HepG2 (cell line): ENCODE measurements around the gene SERINC2. TPM values are rescaled to one million over a fixed set of nuclear protein-coding genes. Genes with fewer than 3 reads are reported as not detected.

Experiments used
- CCDC6 ChIP-seq: sonication (generic); formaldehyde crosslinking; IDR thresholded peaks from 2 replicates; pipeline ENCODE4 v1.8.1; 2022; ENCODE audit warnings: mild to moderate bottlenecking, missing genetic modification reagents, moderate library complexity
- HHEX ChIP-seq: IDR thresholded peaks from 2 replicates; pipeline ENCODE4 v1.6.1; 2016; ENCODE audit warnings: control low read depth
- HIVEP1 ChIP-seq: sonication (generic); formaldehyde crosslinking; IDR thresholded peaks from 2 replicates; pipeline ENCODE4 v1.4.0; 2020; ENCODE audit warnings: mild to moderate bottlenecking, missing genetic modification reagents
- KAT8 ChIP-seq: IDR thresholded peaks from 2 replicates; pipeline ENCODE4 v1.6.1; 2016; ENCODE audit warnings: missing genetic modification reagents, missing compliant biosample characterization
- MTF2 ChIP-seq: sonication (generic); formaldehyde crosslinking; IDR thresholded peaks from 2 replicates; pipeline ENCODE4 v1.5.0; 2020; ENCODE audit warnings: missing genetic modification reagents, borderline replicate concordance
- NCOR1 ChIP-seq: fragments of 200-600 bp; sonication (generic); IDR thresholded peaks from 2 replicates; pipeline ENCODE4 v1.7.0; 2017; ENCODE audit warnings: antibody characterized with exemption, low read length, borderline replicate concordance
- NFE2 ChIP-seq: sonication (generic); formaldehyde crosslinking; IDR thresholded peaks from 2 replicates; pipeline ENCODE4 v1.4.0; 2020; ENCODE audit warnings: missing genetic modification reagents
- NFYB ChIP-seq: sonication (generic); formaldehyde crosslinking; IDR thresholded peaks from 2 replicates; pipeline ENCODE4 v1.4.0; 2020; ENCODE audit warnings: missing genetic modification reagents
- PHF8 ChIP-seq: sonication (generic); formaldehyde crosslinking; IDR thresholded peaks from 2 replicates; pipeline ENCODE4 v1.5.0; 2020; ENCODE audit warnings: missing genetic modification reagents
- PPARG ChIP-seq: conservative IDR thresholded peaks from 2 replicates; pipeline ENCODE4 v1.6.1; 2016; ENCODE audit warnings: missing biosample characterization, missing genetic modification reagents
- RARA ChIP-seq: IDR thresholded peaks from 2 replicates; pipeline ENCODE4 v1.6.1; 2016; ENCODE audit warnings: missing genetic modification reagents, missing compliant biosample characterization
- RFX5 ChIP-seq: IDR thresholded peaks from 2 replicates; pipeline ENCODE4 v1.6.1; 2011; ENCODE audit warnings: low read depth, low read length, improper control_type of control experiment
- SOX5 ChIP-seq: IDR thresholded peaks from 2 replicates; pipeline ENCODE4 v1.6.1; 2016; ENCODE audit warnings: borderline replicate concordance
- SOX6 ChIP-seq, 2 experiments: fragments of 450-650 bp in 1 of 2; sonication (generic) in 1 of 2; formaldehyde crosslinking in 1 of 2; IDR thresholded peaks; 2 replicates each; pipeline versions ENCODE4 v1.4.0 to v1.6.1; 2017 to 2020; ENCODE audit warnings: antibody characterized with exemption in 1 of 2, mild to moderate bottlenecking in 1 of 2, missing genetic modification reagents in 1 of 2
- THAP11 ChIP-seq: IDR thresholded peaks from 2 replicates; pipeline ENCODE4 v1.6.1; 2016; ENCODE audit warnings: missing biosample characterization, missing genetic modification reagents
- ZBTB20 ChIP-seq: sonication (generic); formaldehyde crosslinking; IDR thresholded peaks from 2 replicates; pipeline ENCODE4 v1.8.1; 2023; ENCODE audit warnings: missing genetic modification reagents, low read depth, mild to moderate bottlenecking, borderline replicate concordance
- ZNF317 ChIP-seq: sonication (generic); formaldehyde crosslinking; IDR thresholded peaks from 2 replicates; pipeline ENCODE4 v1.5.0; 2020; ENCODE audit warnings: mild to moderate bottlenecking, missing genetic modification reagents
- ZNF441 ChIP-seq: sonication (generic); formaldehyde crosslinking; IDR thresholded peaks from 2 replicates; pipeline ENCODE4 v1.7.0; 2021; ENCODE audit warnings: missing genetic modification reagents, borderline replicate concordance
- ZNF607 ChIP-seq: sonication (generic); formaldehyde crosslinking; IDR thresholded peaks from 2 replicates; pipeline ENCODE4 v1.5.1; 2020; ENCODE audit warnings: missing genetic modification reagents, mild to moderate bottlenecking, borderline replicate concordance
- ZNF629 ChIP-seq: sonication (generic); formaldehyde crosslinking; conservative IDR thresholded peaks from 2 replicates; pipeline ENCODE4 v1.5.0; 2020; ENCODE audit warnings: missing genetic modification reagents
- polyA plus RNA-seq, 8 experiments: library from polyadenylated mRNA; depleted of rRNA in 3 of 8; stranded (reverse) in 7 of 8; unstranded in 1 of 8; fragments of >200 nt; fragmentation: Illumina TruSeq in 4 of 8; extraction: Trizol in 4 of 8; gene quantifications; 2 replicates each; pipeline versions ENCODE4 v1.2.1 to v1.2.3, GENCODE V29; 2011 to 2016; ENCODE audit warnings: low read depth in 4 of 8, missing spikeins in 1 of 8, mixed read lengths in 1 of 8; ENCODE audit not compliant: insufficient read depth in 1 of 8
- total RNA-seq, 5 experiments: library from RNA; depleted of rRNA; stranded (reverse); fragments of >200 nt; fragmentation: Illumina TruSeq; extraction: Trizol; gene quantifications; 2 replicates each; pipeline ENCODE4 v1.2.3, GENCODE V29; 2016; ENCODE audit warnings: low read depth in 1 of 5
- TF ChIP-seq, protein P1 (sequence below): sonication (generic); formaldehyde crosslinking; IDR thresholded peaks from 2 replicates; pipeline ENCODE4 v1.4.0; 2020; ENCODE audit warnings: mild to moderate bottlenecking, low read depth, missing genetic modification reagents
- TF ChIP-seq, protein P2 (sequence below): sonication (generic); formaldehyde crosslinking; IDR thresholded peaks from 2 replicates; pipeline ENCODE4 v1.4.0; 2020; ENCODE audit warnings: mild to moderate bottlenecking, missing genetic modification reagents
- TF ChIP-seq, protein P3 (sequence below): sonication (generic); formaldehyde crosslinking; IDR thresholded peaks from 2 replicates; pipeline ENCODE4 v1.4.0; 2020; ENCODE audit warnings: missing genetic modification reagents
- TF ChIP-seq, protein P4 (sequence below): sonication (generic); formaldehyde crosslinking; IDR thresholded peaks from 2 replicates; pipeline ENCODE4 v1.9.0; 2022; ENCODE audit warnings: missing genetic modification reagents, mild to moderate bottlenecking, borderline replicate concordance
- TF ChIP-seq, protein P5 (sequence below): sonication (generic); formaldehyde crosslinking; IDR thresholded peaks from 2 replicates; pipeline ENCODE4 v1.5.0; 2020; ENCODE audit warnings: mild to moderate bottlenecking, missing genetic modification reagents

The SERINC2 gene
- total and polyA plus RNA-seq, 2 of the 13 experiments (the other 11 are each of a cell fraction or from before 2014, with no cell fraction given) = 4.8 to 126 TPM

DNA sequence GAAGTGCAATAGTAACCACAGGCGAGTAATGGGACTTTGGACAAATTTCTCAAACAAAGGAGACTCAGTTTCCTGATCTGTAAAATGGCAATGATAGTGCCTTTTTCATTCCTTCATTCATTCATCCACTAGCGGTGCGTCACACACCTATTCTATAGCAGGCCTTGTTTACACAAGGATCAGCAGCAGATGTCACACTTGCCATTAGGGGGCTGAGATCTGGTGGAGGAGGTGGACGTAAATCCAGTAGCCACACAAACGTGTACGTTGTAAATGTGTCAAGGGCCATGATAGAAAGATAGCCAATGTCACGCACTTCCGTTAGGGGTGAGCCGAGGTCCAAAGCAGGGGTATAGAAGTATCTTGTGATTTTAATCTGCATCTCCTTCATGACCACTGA lies 34.2 kb downstream of the SERINC2 start (continued):
- TF ChIP-seq, protein P1, sequence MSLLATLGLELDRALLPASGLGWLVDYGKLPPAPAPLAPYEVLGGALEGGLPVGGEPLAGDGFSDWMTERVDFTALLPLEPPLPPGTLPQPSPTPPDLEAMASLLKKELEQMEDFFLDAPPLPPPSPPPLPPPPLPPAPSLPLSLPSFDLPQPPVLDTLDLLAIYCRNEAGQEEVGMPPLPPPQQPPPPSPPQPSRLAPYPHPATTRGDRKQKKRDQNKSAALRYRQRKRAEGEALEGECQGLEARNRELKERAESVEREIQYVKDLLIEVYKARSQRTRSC (CRISPR knock-in tag) = no peak
- no peak for TF ChIP-seq NFYB (CRISPR knock-in tag)
- TF ChIP-seq HHEX (CRISPR knock-in tag) = no peak
- peak; percentile 90 for TF ChIP-seq ZNF629 (CRISPR knock-in tag)
- TF ChIP-seq, protein P2, sequence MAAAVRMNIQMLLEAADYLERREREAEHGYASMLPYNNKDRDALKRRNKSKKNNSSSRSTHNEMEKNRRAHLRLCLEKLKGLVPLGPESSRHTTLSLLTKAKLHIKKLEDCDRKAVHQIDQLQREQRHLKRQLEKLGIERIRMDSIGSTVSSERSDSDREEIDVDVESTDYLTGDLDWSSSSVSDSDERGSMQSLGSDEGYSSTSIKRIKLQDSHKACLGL (CRISPR knock-in tag) = no peak
- TF ChIP-seq KAT8 (CRISPR knock-in tag) = no peak
- TF ChIP-seq, protein P3, sequence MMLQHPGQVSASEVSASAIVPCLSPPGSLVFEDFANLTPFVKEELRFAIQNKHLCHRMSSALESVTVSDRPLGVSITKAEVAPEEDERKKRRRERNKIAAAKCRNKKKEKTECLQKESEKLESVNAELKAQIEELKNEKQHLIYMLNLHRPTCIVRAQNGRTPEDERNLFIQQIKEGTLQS = no peak
- no peak for TF ChIP-seq THAP11
- no peak for TF ChIP-seq ZNF317 (CRISPR knock-in tag)
- peak; percentile 85; the same call in 1 of the 2 replicates for TF ChIP-seq ZBTB20
- TF ChIP-seq SOX6 (IDR thresholded peaks at IDR 0.05) = no peak
- 0 out of 2 replicates have a peak, but pooled peaks have one; percentile 27 for TF ChIP-seq SOX6 (CRISPR knock-in tag; IDR thresholded peaks at IDR 0.05)
- TF ChIP-seq NFE2 (CRISPR knock-in tag) = no peak
- TF ChIP-seq RFX5 = no peak
- peak; percentile 43; the same call in 1 of the 2 replicates for TF ChIP-seq ZNF441 (CRISPR knock-in tag)
- peak; percentile 85 for TF ChIP-seq PPARG (CRISPR knock-in tag)
- no peak for TF ChIP-seq NCOR1
- TF ChIP-seq, protein P4, sequence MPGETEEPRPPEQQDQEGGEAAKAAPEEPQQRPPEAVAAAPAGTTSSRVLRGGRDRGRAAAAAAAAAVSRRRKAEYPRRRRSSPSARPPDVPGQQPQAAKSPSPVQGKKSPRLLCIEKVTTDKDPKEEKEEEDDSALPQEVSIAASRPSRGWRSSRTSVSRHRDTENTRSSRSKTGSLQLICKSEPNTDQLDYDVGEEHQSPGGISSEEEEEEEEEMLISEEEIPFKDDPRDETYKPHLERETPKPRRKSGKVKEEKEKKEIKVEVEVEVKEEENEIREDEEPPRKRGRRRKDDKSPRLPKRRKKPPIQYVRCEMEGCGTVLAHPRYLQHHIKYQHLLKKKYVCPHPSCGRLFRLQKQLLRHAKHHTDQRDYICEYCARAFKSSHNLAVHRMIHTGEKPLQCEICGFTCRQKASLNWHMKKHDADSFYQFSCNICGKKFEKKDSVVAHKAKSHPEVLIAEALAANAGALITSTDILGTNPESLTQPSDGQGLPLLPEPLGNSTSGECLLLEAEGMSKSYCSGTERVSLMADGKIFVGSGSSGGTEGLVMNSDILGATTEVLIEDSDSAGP (CRISPR knock-in tag) = no peak
- no peak for TF ChIP-seq MTF2 (CRISPR knock-in tag)
- no peak for TF ChIP-seq CCDC6 (CRISPR knock-in tag)
- peak; percentile 44; the same call in 1 of the 2 replicates for TF ChIP-seq SOX5 (CRISPR knock-in tag)
- TF ChIP-seq ZNF607 (CRISPR knock-in tag) = no peak
- no peak for TF ChIP-seq HIVEP1 (CRISPR knock-in tag)
- TF ChIP-seq RARA (CRISPR knock-in tag) = peak; percentile 67
- TF ChIP-seq PHF8 = no peak
- TF ChIP-seq, protein P5, sequence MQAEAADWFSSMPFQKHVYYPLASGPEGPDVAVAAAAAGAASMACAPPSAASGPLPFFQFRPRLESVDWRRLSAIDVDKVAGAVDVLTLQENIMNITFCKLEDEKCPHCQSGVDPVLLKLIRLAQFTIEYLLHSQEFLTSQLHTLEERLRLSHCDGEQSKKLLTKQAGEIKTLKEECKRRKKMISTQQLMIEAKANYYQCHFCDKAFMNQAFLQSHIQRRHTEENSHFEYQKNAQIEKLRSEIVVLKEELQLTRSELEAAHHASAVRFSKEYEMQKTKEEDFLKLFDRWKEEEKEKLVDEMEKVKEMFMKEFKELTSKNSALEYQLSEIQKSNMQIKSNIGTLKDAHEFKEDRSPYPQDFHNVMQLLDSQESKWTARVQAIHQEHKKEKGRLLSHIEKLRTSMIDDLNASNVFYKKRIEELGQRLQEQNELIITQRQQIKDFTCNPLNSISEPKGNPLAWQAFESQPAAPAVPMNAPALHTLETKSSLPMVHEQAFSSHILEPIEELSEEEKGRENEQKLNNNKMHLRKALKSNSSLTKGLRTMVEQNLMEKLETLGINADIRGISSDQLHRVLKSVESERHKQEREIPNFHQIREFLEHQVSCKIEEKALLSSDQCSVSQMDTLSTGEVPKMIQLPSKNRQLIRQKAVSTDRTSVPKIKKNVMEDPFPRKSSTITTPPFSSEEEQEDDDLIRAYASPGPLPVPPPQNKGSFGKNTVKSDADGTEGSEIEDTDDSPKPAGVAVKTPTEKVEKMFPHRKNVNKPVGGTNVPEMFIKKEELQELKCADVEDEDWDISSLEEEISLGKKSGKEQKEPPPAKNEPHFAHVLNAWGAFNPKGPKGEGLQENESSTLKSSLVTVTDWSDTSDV (CRISPR knock-in tag) = no peak
